ENCODE data around the gene LBP.

The LBP gene

GRCh38 chr20:38418509-38419204 is 72.4 kb downstream of the LBP start:
- peak in 1 of 2 experiments; percentile 12 for DNase-seq (ENCODE audit: low read depth in 1 of 2, low spot score in 1 of 2)
- H3K27me3 ChIP-seq (ENCODE audit: insufficient read depth, poor library complexity, severe bottlenecking): no peaks in the 10 kb centered on the region
- H3K4me3 ChIP-seq (replicated peaks; ENCODE audit: insufficient read depth, low read length): no peak overlapping the region
- no peak overlapping the region for H3K27ac ChIP-seq (replicated peaks)
- TF ChIP-seq GABPA (IDR thresholded peaks at IDR 0.05; ENCODE audit: low read depth): no peak
- peak; percentile 69 for TF ChIP-seq POLR2AphosphoS5 (IDR thresholded peaks at IDR 0.05; ENCODE audit: low read depth)

DNA sequence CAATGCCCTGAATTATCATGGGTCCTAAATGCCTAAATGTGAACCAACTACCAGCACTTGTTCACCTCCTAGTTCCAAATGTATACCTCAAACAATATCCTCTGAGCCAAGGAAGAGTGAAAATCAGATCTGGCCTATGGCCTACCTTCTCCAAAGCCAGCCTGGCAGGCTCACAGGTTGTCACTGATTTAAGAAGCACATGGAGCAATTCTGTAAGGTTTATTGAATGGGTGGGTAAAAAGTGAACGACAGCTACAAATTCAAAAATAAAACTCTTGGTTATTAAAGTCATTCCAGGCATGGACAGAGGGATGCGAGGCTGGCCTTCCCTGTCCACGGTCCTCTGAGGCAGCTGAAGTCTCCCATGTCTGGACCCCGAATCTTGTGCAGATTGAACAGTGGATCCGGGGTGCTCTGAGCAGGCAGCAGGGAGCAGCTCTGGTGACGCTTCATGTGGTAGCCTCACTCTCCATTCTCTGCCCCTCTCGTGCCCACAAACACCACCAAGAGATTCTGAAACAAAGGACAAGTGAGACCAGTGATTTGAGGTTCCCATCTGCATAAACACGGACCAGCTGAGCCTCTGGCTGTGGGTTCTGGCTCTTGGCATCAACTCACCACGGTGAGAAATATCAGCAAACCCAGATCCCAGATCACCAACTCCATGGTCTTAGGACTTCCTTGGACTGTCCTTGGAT is 74.3 kb downstream of the LBP start:
- no peak for TF ChIP-seq POLR2AphosphoS5 (IDR thresholded peaks at IDR 0.05; ENCODE audit: low read depth)
- no peak for TF ChIP-seq SPI1 (IDR thresholded peaks at IDR 0.05; ENCODE audit: borderline replicate concordance, low read depth)
- TF ChIP-seq CTCF (IDR thresholded peaks at IDR 0.05; ENCODE audit: insufficient read depth, low read length): no peak
- no peak for TF ChIP-seq REST (IDR thresholded peaks at IDR 0.05; ENCODE audit: insufficient replicate concordance, low read depth)
- no peak for TF ChIP-seq GABPA (IDR thresholded peaks at IDR 0.05; ENCODE audit: low read depth)
- DNase-seq (ENCODE audit: low read depth in 1 of 2, low spot score in 1 of 2): peak in 1 of 2 experiments; percentile 20
- H3K27ac ChIP-seq (replicated peaks): no peak overlapping the region
- no peaks in the 10 kb centered on the region for H3K27me3 ChIP-seq (ENCODE audit: insufficient read depth, poor library complexity, severe bottlenecking)
- H3K4me3 ChIP-seq (replicated peaks; ENCODE audit: insufficient read depth, low read length): no peak overlapping the region

- peak in 1 of 2 experiments; percentile 17 for DNase-seq (ENCODE audit: low read depth in 1 of 2, low spot score in 1 of 2)
- H3K27ac ChIP-seq (replicated peaks): no peak overlapping the region
- H3K27me3 ChIP-seq (ENCODE audit: insufficient read depth, poor library complexity, severe bottlenecking): no peaks in the 10 kb centered on the region
- H3K4me3 ChIP-seq (replicated peaks; ENCODE audit: insufficient read depth, low read length): no peak overlapping the region
- TF ChIP-seq SPI1 (IDR thresholded peaks at IDR 0.05; ENCODE audit: borderline replicate concordance, low read depth) (no peak), POLR2AphosphoS5 (IDR thresholded peaks at IDR 0.05; ENCODE audit: low read depth) (no peak), CTCF (IDR thresholded peaks at IDR 0.05; ENCODE audit: insufficient read depth, low read length) (no peak), REST (IDR thresholded peaks at IDR 0.05; ENCODE audit: insufficient replicate concordance, low read depth) (no peak), GABPA (IDR thresholded peaks at IDR 0.05; ENCODE audit: low read depth) (no peak)
These were observed 75.6 kb downstream of the LBP start for GRCh38 chr20:38421915-38422314.

DNA sequence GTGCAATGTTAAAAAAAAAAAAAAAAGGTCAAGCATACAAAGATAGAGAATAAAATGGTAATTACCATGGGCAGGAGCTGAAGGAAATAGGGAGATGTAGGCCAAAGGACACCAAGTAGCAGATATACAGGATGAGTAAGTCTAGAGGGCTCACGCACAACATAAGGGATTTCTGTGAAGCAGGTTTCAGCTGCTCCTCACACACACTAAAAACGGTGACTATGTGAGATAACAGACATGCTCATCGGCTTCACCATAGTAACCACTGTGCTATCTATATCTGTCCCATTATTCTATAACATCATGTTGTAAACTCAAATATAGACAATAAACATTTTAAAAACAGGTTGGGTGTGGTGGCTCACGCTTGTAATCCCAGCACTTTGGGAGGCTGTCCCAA is 77.3 kb downstream of the LBP start:
- TF ChIP-seq POLR2AphosphoS5 (IDR thresholded peaks at IDR 0.05; ENCODE audit: low read depth) (peak; percentile 14; the same call in 1 of the 2 replicates), REST (IDR thresholded peaks at IDR 0.05; ENCODE audit: insufficient replicate concordance, low read depth) (no peak)
- DNase-seq (ENCODE audit: low read depth in 1 of 2, low spot score in 1 of 2): no peak
- no peaks in the 10 kb centered on the region for H3K27me3 ChIP-seq (ENCODE audit: insufficient read depth, poor library complexity, severe bottlenecking)
- no peak overlapping the region for H3K4me3 ChIP-seq (replicated peaks; ENCODE audit: insufficient read depth, low read length)
- H3K27ac ChIP-seq (replicated peaks): no peak overlapping the region

Data from HL-60 (cell line).